OCI-LY7 (cell line): ENCODE measurements around the gene CERS6. TPM values are rescaled to one million over a fixed set of nuclear protein-coding genes. Genes with fewer than 3 reads are reported as not detected.

Experiments
- BruUV-seq: library from RNA; stranded (reverse); fragments of 400-500 nt; replicated peaks from 2 replicates; lab custom pipeline; 2021; lab: Mats Ljungman, UMichigan
- CTCF ChIA-PET: fragments of 300-600 bp; sonication (Branson Sonifier 250); formaldehyde crosslinking; loops from one replicate; lab custom pipeline; 2022; ENCODE audit warnings: antibody characterized with exemption; ENCODE audit not compliant: unreplicated experiment; lab: Charles Lee
- POLR2A ChIA-PET: fragments of 300-600 bp; sonication (Branson Sonifier 250); formaldehyde crosslinking; loops from one replicate; lab custom pipeline; 2022; ENCODE audit warnings: antibody characterized with exemption; lab: Charles Lee
- DNase-seq: peaks from one replicate; pipeline ENCODE4 v3.0.0-alpha.2; 2015; ENCODE audit warnings: low spot score
- H2AFZ ChIP-seq: fragments of 200-600 bp; sonication (generic), shearing (Covaris generic); 2 replicates; pipeline ENCODE4 v1.6.1; 2014; ENCODE audit warnings: mild to moderate bottlenecking, antibody characterized with exemption, low read length, moderate library complexity
- H3K27ac ChIP-seq: fragments of 200-600 bp; sonication (generic); 2 replicates; pipeline ENCODE4 v1.5.1; 2014; ENCODE audit warnings: mixed run types, low read depth, mild to moderate bottlenecking, moderate library complexity, low read length, inconsistent platforms; ENCODE audit not compliant: poor library complexity, severe bottlenecking
- H3K36me3 ChIP-seq: fragments of 200-600 bp; sonication (generic); 2 replicates; pipeline ENCODE4 v1.6.1; 2014; ENCODE audit warnings: mild to moderate bottlenecking, antibody characterized with exemption, low read length, moderate library complexity, mixed read lengths; ENCODE audit not compliant: insufficient read depth
- H3K4me1 ChIP-seq: fragments of 200-600 bp; sonication (generic); 2 replicates; pipeline ENCODE4 v1.5.1; 2014; ENCODE audit warnings: mild to moderate bottlenecking, low read length; ENCODE audit not compliant: insufficient read depth, poor library complexity, severe bottlenecking
- H3K4me2 ChIP-seq: fragments of 200-600 bp; sonication (generic); 2 replicates; pipeline ENCODE4 v1.6.1; 2014; ENCODE audit warnings: mild to moderate bottlenecking, low read length
- H3K4me3 ChIP-seq: fragments of 200-600 bp; sonication (generic); 2 replicates; pipeline ENCODE4 v1.5.1; 2014; ENCODE audit warnings: mild to moderate bottlenecking, low read depth, low read length; ENCODE audit not compliant: poor library complexity, severe bottlenecking
- H3K79me2 ChIP-seq: fragments of 200-600 bp; sonication (generic); 2 replicates; pipeline ENCODE4 v1.6.1; 2016; ENCODE audit warnings: low read depth, mild to moderate bottlenecking, low read length, moderate library complexity, mixed read lengths; ENCODE audit not compliant: insufficient read depth
- H3K9me2 ChIP-seq: fragments of 200-600 bp; sonication (generic); 2 replicates; pipeline ENCODE4 v1.6.1; 2016; ENCODE audit warnings: mild to moderate bottlenecking, low read length, mixed read lengths; ENCODE audit not compliant: insufficient read depth
- H3K9me3 ChIP-seq: fragments of 200-600 bp; sonication (generic); 2 replicates; pipeline ENCODE4 v1.6.1; 2014; ENCODE audit warnings: mild to moderate bottlenecking, mixed run types, low read length, mixed read lengths
- H4K20me1 ChIP-seq: fragments of 200-600 bp; sonication (generic); 2 replicates; pipeline ENCODE4 v1.6.1; 2014; ENCODE audit warnings: mild to moderate bottlenecking, antibody characterized with exemption, low read length, moderate library complexity, mixed read lengths; ENCODE audit not compliant: insufficient read depth
- CTCF ChIP-seq: fragments of 200-600 bp; sonication (generic); conservative IDR thresholded peaks from 2 replicates; pipeline ENCODE4 v1.5.1; 2014; ENCODE audit warnings: mild to moderate bottlenecking, antibody characterized with exemption, low read length, moderate library complexity, mixed read lengths
- EZH2phosphoT487 ChIP-seq: fragments of 200-600 bp; sonication (generic); IDR thresholded peaks from 2 replicates; pipeline ENCODE4 v1.6.1; 2018; ENCODE audit warnings: low read depth, borderline replicate concordance, mild to moderate bottlenecking, mixed run types, antibody characterized with exemption, low read length, moderate library complexity, mixed read lengths
- intact Hi-C: fragments of 100-400 bp; cut with micrococcal nuclease; formaldehyde crosslinking; loops from one replicate; pipeline ENCODE4 v1.10.0; 2022; ENCODE audit not compliant: unreplicated experiment
- total RNA-seq, 2 experiments: library from RNA; depleted of rRNA in 1 of 2; stranded (reverse); fragments of >200 nt in 1 of 2; shearing (Covaris generic) in 1 of 2; gene quantifications; 2 replicates each; pipeline ENCODE4 v1.2.3, GENCODE V29; 2014 to 2022

CERS6 gene
- total RNA-seq, 2 experiments from 2014 or later, result 0.04 TPM; not detected in 1

GRCh38 chr2:168752361-168752760 lies 296.3 kb downstream of the CERS6 start:
- no peak overlapping the region for H3K27ac ChIP-seq
- no peak overlapping the region for H3K4me3 ChIP-seq
- no TSS peak for BruUV-seq
- H4K20me1 ChIP-seq, result no peaks in the 10 kb centered on the region
- TF ChIP-seq CTCF (no peak), EZH2phosphoT487 (no peak)
- CTCF ChIA-PET, result no interaction called here
- intact Hi-C loops, result no loop called here
- H3K9me2 ChIP-seq, result no peaks in the 10 kb centered on the region
- H3K36me3 ChIP-seq, result no peaks in the 10 kb centered on the region
- no peaks in the 10 kb centered on the region for H3K9me3 ChIP-seq
- H3K4me1 ChIP-seq, result no peaks in the 10 kb centered on the region
- no peak overlapping the region for H3K4me2 ChIP-seq
- no peak overlapping the region for H2AFZ ChIP-seq
- DNase-seq, result no peak
- POLR2A ChIA-PET, result interaction anchor here (0.6 kb wide), 1 partner anchor 316 kb away, joined by 3 read pairs; no protein-coding TSS in a partner anchor
- H3K79me2 ChIP-seq, result no peaks in the 10 kb centered on the region

DNA sequence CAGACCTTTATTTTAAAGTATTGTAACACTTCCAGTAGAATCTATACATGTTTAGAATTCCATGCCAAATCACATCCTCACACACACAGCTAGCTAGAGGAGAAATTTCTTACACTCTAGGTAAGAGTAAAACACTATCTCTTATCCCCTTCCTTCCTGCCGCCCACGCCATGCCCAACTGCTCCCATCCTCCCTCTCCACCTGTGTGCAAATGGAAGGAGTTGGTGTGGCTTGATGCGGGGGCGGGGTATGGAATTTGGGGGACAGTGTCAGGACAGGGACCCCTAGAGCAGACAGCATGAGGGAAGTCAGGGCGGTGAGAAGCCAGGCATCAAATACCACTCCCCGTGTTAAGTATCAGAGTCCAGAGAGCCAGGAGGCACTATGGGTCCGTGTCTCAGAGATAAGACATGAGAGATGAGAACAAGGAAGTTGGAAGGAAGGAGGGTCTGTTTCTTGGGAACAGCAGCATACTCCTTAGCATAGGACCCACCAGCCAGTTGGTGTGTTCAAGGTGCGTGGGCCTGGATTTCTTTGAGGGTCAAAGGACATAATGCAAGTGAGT lies 297.8 kb downstream of the CERS6 start:
- CTCF ChIA-PET, result no interaction called here
- DNase-seq, result no peak
- no TSS peak for BruUV-seq
- Histone ChIP-seq H3K4me2 (no peak overlapping the region), H4K20me1 (no peaks in the 10 kb centered on the region), H3K36me3 (no peaks in the 10 kb centered on the region), H3K4me3 (no peak overlapping the region), H3K9me2 (no peaks in the 10 kb centered on the region), H3K4me1 (no peaks in the 10 kb centered on the region), H3K27ac (no peak overlapping the region), H2AFZ (no peak overlapping the region), H3K79me2 (no peaks in the 10 kb centered on the region), H3K9me3 (no peaks in the 10 kb centered on the region)
- no peak for TF ChIP-seq CTCF
- TF ChIP-seq EZH2phosphoT487, result no peak
- POLR2A ChIA-PET, result interaction anchor here (0.7 kb wide), 1 partner anchor 182 kb away, joined by 3 read pairs; no protein-coding TSS in a partner anchor
- intact Hi-C loops, result no loop called here

- CTCF ChIA-PET, result no interaction called here
- H4K20me1 ChIP-seq, result no peaks in the 10 kb centered on the region
- H3K79me2 ChIP-seq, result no peaks in the 10 kb centered on the region
- POLR2A ChIA-PET, result interaction anchor here (0.6 to 0.7 kb wide), 2 partner anchors 89 to 389 kb away, joined by 3 read pairs; no protein-coding TSS in a partner anchor
- H3K36me3 ChIP-seq, result no peaks in the 10 kb centered on the region
- no peak overlapping the region; the same call in 1 of the 2 replicates for H2AFZ ChIP-seq
- no peaks in the 10 kb centered on the region for H3K9me3 ChIP-seq
- H3K4me1 ChIP-seq, result no peaks in the 10 kb centered on the region
- no peak for DNase-seq
- intact Hi-C loops, result no loop called here
- TF ChIP-seq EZH2phosphoT487 (no peak), CTCF (no peak)
- no peak overlapping the region for H3K4me3 ChIP-seq
- H3K27ac ChIP-seq, result no peak overlapping the region
- H3K9me2 ChIP-seq, result no peaks in the 10 kb centered on the region
- H3K4me2 ChIP-seq, result no peak overlapping the region
- BruUV-seq, result no TSS peak
Measured at GRCh38 chr2:168757223-168757622, 301.2 kb downstream of the CERS6 start.
